IMR-90 (cell line): Measurements from ENCODE around the gene DVL1. TPM values are rescaled to one million over a fixed set of nuclear protein-coding genes. Genes with fewer than 3 reads are reported as not detected.

Source experiments
- ATAC-seq: fragments of 200-7000 bp; cut with Tn5 transposase; 2 replicates; pipeline ENCODE4 v1.9.1; 2020; ENCODE audit warnings: low read depth, mild to moderate bottlenecking, moderate library complexity
- BruUV-seq: library from RNA; stranded (reverse); fragments of 400-500 nt; replicated peaks from 2 replicates; lab custom pipeline; 2021; lab: Mats Ljungman, UMichigan
- CTCF ChIA-PET: fragments of 300-600 bp; formaldehyde crosslinking; extraction: SDS; loops from one replicate; lab custom pipeline; 2021; ENCODE audit warnings: antibody characterized with exemption; lab: Yijun Ruan, JAX
- POLR2A ChIA-PET: fragments of 300-600 bp; sonication (Branson Sonifier 250); formaldehyde crosslinking; loops from one replicate; lab custom pipeline; 2022; ENCODE audit warnings: antibody characterized with exemption; ENCODE audit not compliant: unreplicated experiment; lab: Charles Lee
- DNase-seq: peaks from one replicate; pipeline ENCODE4 v3.0.0; 2013
- H2AFZ ChIP-seq: replicated peaks from 2 replicates; pipeline ENCODE3; 2013; ENCODE audit warnings: low read length, mild to moderate bottlenecking; ENCODE audit not compliant: poor library complexity
- H2AK5ac ChIP-seq: 2 replicates; pipeline ENCODE4 v1.6.1; 2013; ENCODE audit warnings: low read depth, low read length, inconsistent platforms
- H2AK9ac ChIP-seq: replicated peaks from 2 replicates; pipeline ENCODE3; 2013; ENCODE audit warnings: mild to moderate bottlenecking, low read depth, low read length, moderate library complexity; ENCODE audit not compliant: poor library complexity
- H2BK120ac ChIP-seq: 2 replicates; pipeline ENCODE4 v1.6.1; 2013; ENCODE audit warnings: low read depth, low read length, inconsistent platforms
- H2BK15ac ChIP-seq: 3 replicates; pipeline ENCODE4 v1.6.1; 2013; ENCODE audit warnings: low read depth, low read length, inconsistent platforms
- H2BK20ac ChIP-seq: 2 replicates; pipeline ENCODE4 v1.6.1; 2013; ENCODE audit warnings: low read depth, mild to moderate bottlenecking, inconsistent platforms, low read length, moderate library complexity
- H2BK5ac ChIP-seq: 2 replicates; pipeline ENCODE4 v1.6.1; 2013; ENCODE audit warnings: mild to moderate bottlenecking, low read depth, low read length, inconsistent platforms; ENCODE audit not compliant: poor library complexity, severe bottlenecking
- H3K14ac ChIP-seq: replicated peaks from 2 replicates; pipeline ENCODE4 v1.6.1; 2013; ENCODE audit warnings: low read depth, low read length, inconsistent platforms
- H3K18ac ChIP-seq: 2 replicates; pipeline ENCODE4 v1.6.1; 2013; ENCODE audit warnings: low read depth, low read length, control low read depth
- H3K23ac ChIP-seq: 2 replicates; pipeline ENCODE4 v1.6.1; 2013; ENCODE audit warnings: low read depth, low read length, inconsistent platforms
- H3K27ac ChIP-seq: 2 replicates; pipeline ENCODE4 v1.5.1; 2013; ENCODE audit warnings: mild to moderate bottlenecking, control low read depth, low read length; ENCODE audit not compliant: insufficient read depth
- H3K27me3 ChIP-seq: 2 replicates; pipeline ENCODE4 v1.6.1; 2013; ENCODE audit warnings: low read length; ENCODE audit not compliant: control insufficient read depth, insufficient read depth
- H3K36me3 ChIP-seq: 2 replicates; pipeline ENCODE4 v1.6.1; 2013; ENCODE audit warnings: low read length, mixed read lengths; ENCODE audit not compliant: control insufficient read depth, insufficient read depth
- H3K4ac ChIP-seq: 2 replicates; pipeline ENCODE4 v1.6.1; 2013; ENCODE audit warnings: low read depth, low read length, inconsistent platforms
- H3K4me1 ChIP-seq: 2 replicates; pipeline ENCODE4 v1.6.1; 2013; ENCODE audit warnings: low read length, mixed read lengths; ENCODE audit not compliant: control insufficient read depth, insufficient read depth
- H3K4me2 ChIP-seq: 2 replicates; pipeline ENCODE4 v1.6.1; 2013; ENCODE audit warnings: low read depth, mild to moderate bottlenecking, control low read depth, low read length, moderate library complexity
- H3K4me3 ChIP-seq: 2 replicates; pipeline ENCODE4 v1.5.1; 2013; ENCODE audit warnings: low read depth, mild to moderate bottlenecking, control low read depth, low read length, moderate library complexity; ENCODE audit not compliant: insufficient read depth
- H3K56ac ChIP-seq: 2 replicates; pipeline ENCODE4 v1.6.1; 2013; ENCODE audit warnings: low read length, inconsistent platforms; ENCODE audit not compliant: insufficient read depth; ENCODE audit errors: extremely low read depth
- H3K79me1 ChIP-seq, 2 experiments: 2 replicates each; pipeline ENCODE4 v1.6.1; 2013; ENCODE audit warnings: low read length in 2 of 2, inconsistent platforms in 1 of 2, low read depth in 1 of 2
- H3K9ac ChIP-seq: 2 replicates; pipeline ENCODE4 v1.6.1; 2013; ENCODE audit warnings: low read depth, low read length, control low read depth
- H3K9me1 ChIP-seq: 2 replicates; pipeline ENCODE4 v1.6.1; 2013; ENCODE audit warnings: low read length, inconsistent platforms; ENCODE audit not compliant: insufficient read depth
- H3K9me3 ChIP-seq: 2 replicates; pipeline ENCODE4 v1.6.1; 2013; ENCODE audit warnings: low read length; ENCODE audit not compliant: control insufficient read depth, insufficient read depth
- H4K20me1 ChIP-seq: 2 replicates; pipeline ENCODE4 v1.6.1; 2013; ENCODE audit warnings: low read length, inconsistent platforms; ENCODE audit not compliant: insufficient read depth
- H4K5ac ChIP-seq: 2 replicates; pipeline ENCODE4 v1.6.1; 2013; ENCODE audit warnings: mild to moderate bottlenecking, low read depth, low read length, control low read depth
- H4K8ac ChIP-seq, 2 experiments: 2 replicates each; pipeline ENCODE4 v1.6.1; 2013; ENCODE audit warnings: low read depth in 2 of 2, low read length in 2 of 2, control low read depth in 1 of 2, inconsistent platforms in 1 of 2
- H4K91ac ChIP-seq: 2 replicates; pipeline ENCODE4 v1.6.1; 2013; ENCODE audit warnings: low read depth, low read length, inconsistent platforms; ENCODE audit not compliant: insufficient read depth
- CHD1 ChIP-seq: IDR thresholded peaks from 2 replicates; pipeline ENCODE4 v1.6.1; 2012; ENCODE audit warnings: low read depth, low read length, improper control_type of control experiment
- FOS ChIP-seq: fragments of 150-350 bp; IDR thresholded peaks from 2 replicates; pipeline ENCODE4 v1.6.1; 2016; ENCODE audit warnings: low read depth, low read length
- RFX5 ChIP-seq: IDR thresholded peaks from 2 replicates; pipeline ENCODE4 v1.8.0; 2012; ENCODE audit warnings: low read depth, mild to moderate bottlenecking, low read length, moderate library complexity
- WGBS, 2 experiments: methylation state at CpG; one replicate each; pipeline versions ENCODE4 v1.1.5 to v1.1.7; 2013; ENCODE audit warnings: missing lambda C conversion rate in 2 of 2; ENCODE audit not compliant: insufficient read length in 1 of 2; ENCODE audit errors: extremely low coverage in 2 of 2; 5-methylcytosine and 5-hydroxymethylcytosine counted together
- dilution Hi-C: fragments of 300-500 bp; cut with HindIII; formaldehyde crosslinking; loops from one replicate; pipeline ENCODE4 v1.14.3; 2018; ENCODE audit warnings: low sequenced_read_pairs; ENCODE audit not compliant: unreplicated experiment
- in situ Hi-C: fragments of 300-500 bp; cut with MboI; formaldehyde crosslinking; loops from 3 replicates; pipeline ENCODE4 v1.14.3; 2019; ENCODE audit warnings: low sequenced_read_pairs, inconsistent platforms, mixed read lengths
- intact Hi-C: fragments of 100-400 bp; cut with micrococcal nuclease; formaldehyde crosslinking; loops from 2 replicates; pipeline ENCODE4 v1.10.0; 2022
- polyA plus RNA-seq, 3 experiments: library from polyadenylated mRNA; depleted of rRNA; stranded (reverse); fragments of >200 nt; gene quantifications; 2 replicates each; pipeline ENCODE4 v1.2.3, GENCODE V29; 2012; ENCODE audit warnings: low replicate concordance in 1 of 3
- total RNA-seq: library from RNA; depleted of rRNA; stranded (reverse); fragments of >200 nt; gene quantifications from 2 replicates; pipeline ENCODE4 v1.2.3, GENCODE V29; 2012

Gene DVL1
- total and polyA plus RNA-seq, 2 of the 4 experiments (the other 2 are of a cell fraction), result 27.2 to 35.9 TPM

GRCh38 chr1:1373051-1373814 lies 24.0 kb upstream of the DVL1 start:
- Histone ChIP-seq H2BK5ac (no peak overlapping the region), H3K23ac (no peak overlapping the region), H2BK120ac (no peak overlapping the region), H4K20me1 (peaks cover 11% of the 10 kb centered on the region; the same call in 1 of the 2 replicates), H3K79me1 (peaks cover 3 to 50% of the 10 kb centered on the region in 2 experiments; a peak in 3 of 4 replicates), H3K56ac (no peak overlapping the region), H2BK20ac (no peak overlapping the region), H3K27ac (no peak overlapping the region), H3K4me2 (no peak overlapping the region), H3K18ac (no peak overlapping the region), H3K14ac (no peak overlapping the region), H3K4me1 (peaks cover 12% of the 10 kb centered on the region), H3K4me3 (no peak overlapping the region), H3K4ac (no peak overlapping the region), H4K5ac (no peak overlapping the region), H3K9me3 (no peaks in the 10 kb centered on the region), H2AFZ (no peak overlapping the region), H4K8ac (no peak overlapping the region), H2AK5ac (no peak overlapping the region), H2BK15ac (no peak overlapping the region), H3K9me1 (0 out of 2 replicates have a peak, but pooled peaks cover 5% of the 10 kb centered on the region), H2AK9ac (peak overlapping the region; percentile 28), H3K9ac (no peak overlapping the region), H3K36me3 (peaks cover 8% of the 10 kb centered on the region), H4K91ac (no peak overlapping the region), H3K27me3 (no peaks in the 10 kb centered on the region)
- TF ChIP-seq FOS, result no peak
- TF ChIP-seq CHD1, result no peak
- TF ChIP-seq RFX5, result no peak
- 89% methylated on average over 10 of the region's 26 CpGs; no CpG with 5 or more reads in 1 of the 2 experiments for WGBS, 2 experiments
- in situ Hi-C loops (no loop called here), dilution Hi-C loops (no loop called here), intact Hi-C loops (loop anchor here (2.0 kb wide), 1 partner anchor 14 kb away; the partner anchor contains the start of gene MXRA8)
- no TSS peak for BruUV-seq
- ATAC-seq, result no peak
- DNase-seq, result no peak
- CTCF ChIA-PET, result no interaction called here
- POLR2A ChIA-PET, result no interaction called here
